ENCODE data around the gene IQSEC1. TPM values are rescaled to one million over a fixed set of nuclear protein-coding genes. Genes with fewer than 3 reads are reported as not detected.

The IQSEC1 gene
- total and polyA plus RNA-seq, 10 of the 15 experiments (the other 5 are each of a cell fraction or from before 2014, with no cell fraction given), result 0.92 to 55.2 (median 8.5) TPM

GRCh38 chr3:12905316-12906071 lies 167.7 kb downstream of the IQSEC1 start:
- Histone ChIP-seq H4K20me1 (ENCODE audit: control insufficient read depth, insufficient read depth) (no peaks in the 10 kb centered on the region), H3K9me3 (replicated peaks; ENCODE audit: control insufficient read depth, insufficient read depth, low read length) (no peaks in the 10 kb centered on the region), H3K27ac (ENCODE audit: control insufficient read depth, insufficient read depth) (no peak overlapping the region), H3K9ac (ENCODE audit: control insufficient read depth, insufficient read depth, low read length) (no peak overlapping the region), H3K79me2 (ENCODE audit: control insufficient read depth, insufficient read depth, low read length) (no peaks in the 10 kb centered on the region), H3K4me3 (no peak overlapping the region), H3K27me3 (replicated peaks in 1 of 2; ENCODE audit: control insufficient read depth in 2 of 2, insufficient read depth in 2 of 2, low read length in 1 of 2) (no peaks in the 10 kb centered on the region), H3K4me2 (ENCODE audit: control insufficient read depth, insufficient read depth) (no peak overlapping the region), H2AFZ (ENCODE audit: control insufficient read depth, low read depth, low read length) (no peak overlapping the region), H3K4me1 (ENCODE audit: control insufficient read depth, insufficient read depth, low read length) (no peaks in the 10 kb centered on the region), H3K36me3 (ENCODE audit: control insufficient read depth in 2 of 2, insufficient read depth in 2 of 2, low read length in 1 of 2) (peaks cover 22 to 36% of the 10 kb centered on the region in 2 experiments; a peak in 3 of 4 replicates)
- WGBS (ENCODE audit: insufficient coverage, insufficient replicate concordance, low lambda C conversion rate, missing lambda C conversion rate), result 90% methylated on average over 21 of the region's 21 CpGs
- in situ Hi-C loops (cut with MboI) (no loop called here), intact Hi-C loops (cut with micrococcal nuclease; ENCODE audit: unreplicated experiment) (no loop called here)
- ChIA-PET RAD21 (ENCODE audit: unreplicated experiment) (no interaction called here), POLR2A (no interaction called here), CTCF (no interaction called here), SMC1A (ENCODE audit: uncharacterized antibody, unreplicated experiment) (no interaction called here)
- no peak for TF ChIP-seq REST (IDR thresholded peaks at IDR 0.05; ENCODE audit: low read depth, low read length)
- no peak for TF ChIP-seq MYC (IDR thresholded peaks at IDR 0.05; ENCODE audit: insufficient read depth, insufficient read length, insufficient replicate concordance, low read length, severe bottlenecking)
- no peak for TF ChIP-seq ATF7 (IDR thresholded peaks at IDR 0.05; ENCODE audit: low read depth)
- TF ChIP-seq EED (IDR thresholded peaks at IDR 0.05; ENCODE audit: low read depth), result no peak
- no peak for TF ChIP-seq NFYB (IDR thresholded peaks at IDR 0.05; ENCODE audit: insufficient read depth, low read depth, low read length)
- no peak for TF ChIP-seq KLF5 (IDR thresholded peaks at IDR 0.05; ENCODE audit: partially characterized antibody)
- no peak for TF ChIP-seq ZNF622 (IDR thresholded peaks at IDR 0.05)
- no peak for TF ChIP-seq SIN3A (IDR thresholded peaks at IDR 0.05; ENCODE audit: low read depth, low read length)
- no peak for TF ChIP-seq NFYA (IDR thresholded peaks at IDR 0.05; ENCODE audit: borderline replicate concordance, low read depth, low read length)
- TF ChIP-seq MAX (IDR thresholded peaks at IDR 0.05; ENCODE audit: low read depth, low read length), result no peak
- TF ChIP-seq MTA2 (IDR thresholded peaks at IDR 0.05; ENCODE audit: low read depth), result no peak
- no peak for TF ChIP-seq BCL11A (IDR thresholded peaks at IDR 0.05; ENCODE audit: low read depth, low read length)
- FAIRE-seq, result no peak
- ATAC-seq, result no peak
- DNase-seq (ENCODE audit: low read depth, low spot score), result no peak
- BruUV-seq (replicated peaks), result no TSS peak

Data from GM12878 (cell line).